Measurements from ENCODE around the gene GCAT. TPM values are rescaled to one million over a fixed set of nuclear protein-coding genes. Genes with fewer than 3 reads are reported as not detected.

GCAT gene
- total and polyA plus RNA-seq, 9 of the 15 experiments (the other 6 are each of a cell fraction or from before 2014, with no cell fraction given): 1.9 to 69.9 (median 26.4) TPM

- FAIRE-seq: no peak
- BruUV-seq (replicated peaks): no TSS peak
- ChIA-PET CTCF (ENCODE audit: low intra/inter-chr PET ratio) (no interaction called here), POLR2A (no interaction called here)
- TF ChIP-seq YY1 (IDR thresholded peaks at IDR 0.05; ENCODE audit: borderline replicate concordance in 1 of 3, control insufficient read depth in 1 of 3, extremely low read depth in 1 of 3, insufficient read depth in 3 of 3, insufficient read length in 1 of 3, insufficient replicate concordance in 2 of 3, low read depth in 1 of 3, low read length in 2 of 3): peak in 1 of 3 experiments; percentile 24
- no peak for TF ChIP-seq RB1 (IDR thresholded peaks at IDR 0.05; ENCODE audit: low read depth)
- no peaks in the 10 kb centered on the region for H3K9me1 ChIP-seq (ENCODE audit: control insufficient read depth, insufficient read depth, low read length)
- H3K4me2 ChIP-seq (ENCODE audit: insufficient read depth, low read length): no peak overlapping the region
- peak overlapping the region; percentile 72 for H2AFZ ChIP-seq (ENCODE audit: low read depth, low read length)
- intact Hi-C loops (cut with micrococcal nuclease): loop anchor here (5.0 kb wide), 1 partner anchor 57 kb away; no protein-coding TSS in a partner anchor
- H3K9ac ChIP-seq (ENCODE audit: insufficient read depth in 1 of 2, low read depth in 2 of 2, low read length in 2 of 2): no peak overlapping the region
- H3K4me3 ChIP-seq: no peak overlapping the region
- no peak for ATAC-seq
- no peak for DNase-seq (ENCODE audit: extremely low read depth in 1 of 4, low spot score in 3 of 4)
- H3K36me3 ChIP-seq (ENCODE audit: control insufficient read depth, insufficient read depth, low read length): no peaks in the 10 kb centered on the region
- 33% methylated on average over 2 of the region's 2 CpGs for WGBS (ENCODE audit: insufficient coverage, low coverage, missing lambda C conversion rate)
- H4K20me1 ChIP-seq (replicated peaks; ENCODE audit: control insufficient read depth, insufficient read depth, low read length): no peaks in the 10 kb centered on the region
- no peaks in the 10 kb centered on the region for H3K27me3 ChIP-seq (ENCODE audit: control insufficient read depth in 2 of 2, insufficient read depth in 2 of 2, low read length in 2 of 2)
- H3K4me1 ChIP-seq (replicated peaks in 1 of 2; ENCODE audit: control insufficient read depth in 2 of 2, insufficient read depth in 2 of 2, low read length in 2 of 2): peaks cover 0 to 11% of the 10 kb centered on the region in 2 experiments; a peak in 2 of 5 replicates
- no peak overlapping the region for H3K27ac ChIP-seq (ENCODE audit: extremely low read depth, low read depth, low read length)
- H3K79me2 ChIP-seq (ENCODE audit: control insufficient read depth, insufficient read depth, low read length): no peaks in the 10 kb centered on the region
- in situ Hi-C loops (cut with MboI): no loop called here
- H3K9me3 ChIP-seq (replicated peaks; ENCODE audit: control insufficient read depth, insufficient read depth, low read depth, low read length): no peaks in the 10 kb centered on the region
These were observed 13.4 kb upstream of the GCAT start for GRCh38 chr22:37794376-37794775.

GRCh38 chr22:37796079-37796478 lies 11.7 kb upstream of the GCAT start:
- no peaks in the 10 kb centered on the region for H4K20me1 ChIP-seq (replicated peaks; ENCODE audit: control insufficient read depth, insufficient read depth, low read length)
- H3K9me1 ChIP-seq (ENCODE audit: control insufficient read depth, insufficient read depth, low read length): no peaks in the 10 kb centered on the region
- ChIA-PET POLR2A (no interaction called here), CTCF (ENCODE audit: low intra/inter-chr PET ratio) (no interaction called here)
- in situ Hi-C loops (cut with MboI) (no loop called here), intact Hi-C loops (cut with micrococcal nuclease) (no loop called here)
- H3K27ac ChIP-seq (ENCODE audit: extremely low read depth, low read depth, low read length): no peak overlapping the region
- H3K27me3 ChIP-seq (ENCODE audit: control insufficient read depth in 2 of 2, insufficient read depth in 2 of 2, low read length in 2 of 2): no peaks in the 10 kb centered on the region
- no peaks in the 10 kb centered on the region for H3K79me2 ChIP-seq (ENCODE audit: control insufficient read depth, insufficient read depth, low read length)
- no TSS peak for BruUV-seq (replicated peaks)
- ATAC-seq (no peak), FAIRE-seq (peak; percentile 51), DNase-seq (ENCODE audit: extremely low read depth in 1 of 4, low spot score in 3 of 4) (no peak)
- no peak overlapping the region for H2AFZ ChIP-seq (ENCODE audit: low read depth, low read length)
- H3K4me3 ChIP-seq: no peak overlapping the region
- H3K9ac ChIP-seq (ENCODE audit: insufficient read depth in 1 of 2, low read depth in 2 of 2, low read length in 2 of 2): no peak overlapping the region
- 44% methylated on average over 3 of the region's 3 CpGs for WGBS (ENCODE audit: insufficient coverage, low coverage, missing lambda C conversion rate)
- no peaks in the 10 kb centered on the region for H3K36me3 ChIP-seq (ENCODE audit: control insufficient read depth, insufficient read depth, low read length)
- no peaks in the 10 kb centered on the region for H3K9me3 ChIP-seq (replicated peaks; ENCODE audit: control insufficient read depth, insufficient read depth, low read depth, low read length)
- peaks cover 0 to 11% of the 10 kb centered on the region in 2 experiments; a peak in 2 of 5 replicates for H3K4me1 ChIP-seq (replicated peaks in 1 of 2; ENCODE audit: control insufficient read depth in 2 of 2, insufficient read depth in 2 of 2, low read length in 2 of 2)
- H3K4me2 ChIP-seq (ENCODE audit: insufficient read depth, low read length): no peak overlapping the region
- no peak for TF ChIP-seq MTA3 (IDR thresholded peaks at IDR 0.05; ENCODE audit: borderline replicate concordance)
- TF ChIP-seq NFIX (CRISPR knock-in tag; IDR thresholded peaks at IDR 0.05; ENCODE audit: low read depth): no peak
- no peak for TF ChIP-seq TFAM (CRISPR knock-in tag; conservative IDR thresholded peaks at IDR 0.05)
- no peak for TF ChIP-seq ZNF398 (CRISPR knock-in tag; IDR thresholded peaks at IDR 0.05)
- TF ChIP-seq ARID3A (IDR thresholded peaks at IDR 0.05; ENCODE audit: borderline replicate concordance, low read depth, low read length): no peak
- no peak for TF ChIP-seq NFE2 (IDR thresholded peaks at IDR 0.05; ENCODE audit: low read depth)
- TF ChIP-seq THRAP3 (IDR thresholded peaks at IDR 0.05; ENCODE audit: borderline replicate concordance): no peak
- TF ChIP-seq SETDB1 (IDR thresholded peaks at IDR 0.05; ENCODE audit: low read length): no peak
- no peak for TF ChIP-seq FUS (optimal IDR thresholded peaks at IDR 0.05; ENCODE audit: low read depth, low read length)
- TF ChIP-seq FIP1L1 (IDR thresholded peaks at IDR 0.05; ENCODE audit: low read depth, low read length, poor library complexity, severe bottlenecking): no peak
- no peak for TF ChIP-seq KDM5B (IDR thresholded peaks at IDR 0.05; ENCODE audit: insufficient replicate concordance, low read depth, low read length)
